ENCODE results near the gene ASPG. TPM values are rescaled to one million over a fixed set of nuclear protein-coding genes. Genes with fewer than 3 reads are reported as not detected.

ASPG gene
- total and polyA plus RNA-seq, 2 donors (not counting 3 experiments of a cell fraction or from before 2014, with no cell fraction given), result not detected

GRCh38 chr14:104121142-104121541 lies 35.6 kb downstream of the ASPG start:
- H3K36me3 ChIP-seq (ENCODE audit: control insufficient read depth in 2 of 2, extremely low read depth in 1 of 2, insufficient read depth in 2 of 2, low read length in 2 of 2), result no peaks in the 10 kb centered on the region
- TF ChIP-seq EZH2 (IDR thresholded peaks at IDR 0.05; ENCODE audit: borderline replicate concordance, low read depth, low read length, severe bottlenecking) (no peak), POLR2AphosphoS5 (IDR thresholded peaks at IDR 0.05; ENCODE audit: insufficient read depth, low read depth, low read length) (no peak), GATA2 (IDR thresholded peaks at IDR 0.05; ENCODE audit: insufficient read depth, insufficient read length, low read depth, low read length) (no peak), JUN (IDR thresholded peaks at IDR 0.05; ENCODE audit: borderline replicate concordance, insufficient read depth, insufficient read length, low read depth) (no peak), MYC (IDR thresholded peaks at IDR 0.05; ENCODE audit: low read depth, low read length) (no peak), MAX (IDR thresholded peaks at IDR 0.05; ENCODE audit: insufficient read depth, insufficient read length) (no peak), CTCF (IDR thresholded peaks at IDR 0.05; ENCODE audit: extremely low read depth in 1 of 2, insufficient read depth in 1 of 2, low read depth in 1 of 2, low read length in 2 of 2) (no peak), FOS (IDR thresholded peaks at IDR 0.05; ENCODE audit: borderline replicate concordance, insufficient read depth, low read length) (no peak), POLR2A (IDR thresholded peaks at IDR 0.05; ENCODE audit: low read depth, low read length) (no peak)
- DNase-seq (ENCODE audit: low read depth, low spot score) (no peak), FAIRE-seq (no peak)
- no peak overlapping the region for H3K9ac ChIP-seq (replicated peaks; ENCODE audit: extremely low read depth, insufficient read depth, low read length)
- no peaks in the 10 kb centered on the region for H3K79me2 ChIP-seq (ENCODE audit: control insufficient read depth, insufficient read depth, low read length)
- H4K20me1 ChIP-seq (replicated peaks; ENCODE audit: control insufficient read depth, extremely low read depth, insufficient read depth, low read length), result no peaks in the 10 kb centered on the region
- intact Hi-C loops (cut with micrococcal nuclease), result no loop called here
- no peaks in the 10 kb centered on the region for H3K9me3 ChIP-seq (replicated peaks; ENCODE audit: control insufficient read depth, insufficient read depth, low read length)
- peaks cover 23% of the 10 kb centered on the region in 2 experiments for H3K27me3 ChIP-seq (ENCODE audit: control insufficient read depth in 2 of 2, insufficient read depth in 2 of 2, low read length in 2 of 2)
- BruUV-seq (replicated peaks), result no TSS peak
- H3K9me1 ChIP-seq (replicated peaks; ENCODE audit: control insufficient read depth, extremely low read depth, insufficient read depth, low read length), result no peaks in the 10 kb centered on the region
- no peak overlapping the region for H2AFZ ChIP-seq (ENCODE audit: low read depth, low read length)
- H3K27ac ChIP-seq (ENCODE audit: insufficient read depth, low read depth, low read length), result no peak overlapping the region
- dilution Hi-C loops (cut with MboI; ENCODE audit: extremely low pct_ligation_motif_present, low sequenced_read_pairs), result no loop called here
- H3K4me1 ChIP-seq (ENCODE audit: control insufficient read depth, extremely low read depth, insufficient read depth, low read length), result no peaks in the 10 kb centered on the region
- POLR2A ChIA-PET, result no interaction called here
- CTCF ChIA-PET, result no interaction called here
- H3K4me3 ChIP-seq (replicated peaks in 1 of 3; ENCODE audit: insufficient read depth in 1 of 3, low read depth in 1 of 3, low read length in 3 of 3), result no peak overlapping the region
- no peak overlapping the region for H3K4me2 ChIP-seq (ENCODE audit: insufficient read depth, low read length)

All from endothelial cell of umbilical vein (primary cell).